Prostate gland (tissue), 2 donors: ENCODE results near the gene LIF. TPM values are rescaled to one million over a fixed set of nuclear protein-coding genes. Genes with fewer than 3 reads are reported as not detected.

Experiments
- DNase-seq: peaks from one replicate; pipeline ENCODE4 v3.0.0-alpha.2; 2019; ENCODE audit warnings: low spot score
- H3K27ac ChIP-seq, 2 donors: fragments of 200-600 bp; sonication (generic); 2 replicates each; pipeline ENCODE4 v1.5.1; 2017 to 2019
- H3K27me3 ChIP-seq: fragments of 200-600 bp; sonication (generic); replicated peaks from 2 replicates; pipeline ENCODE4 v1.5.1; 2019; ENCODE audit not compliant: insufficient read depth
- H3K36me3 ChIP-seq, 2 donors: fragments of 200-600 bp; sonication (generic); 1 replicate in 1 of 2; 2 replicates in 1 of 2; pipeline versions ENCODE4 v1.5.1 to v1.8.1; 2017 to 2019
- H3K4me1 ChIP-seq: fragments of 200-600 bp; sonication (generic); replicated peaks from 2 replicates; pipeline ENCODE4 v1.5.1; 2019
- H3K4me3 ChIP-seq, 2 donors: fragments of 200-600 bp; sonication (generic); 2 replicates each; pipeline ENCODE4 v1.5.1; 2017 to 2019
- H3K9me3 ChIP-seq: fragments of 200-600 bp; sonication (generic); 2 replicates; pipeline ENCODE4 v1.5.1; 2017
- POLR2A ChIP-seq: fragments of 450-650 bp; IDR thresholded peaks from one replicate; pipeline ENCODE4 v1.6.1; 2016; ENCODE audit warnings: antibody characterized with exemption, mild to moderate bottlenecking
- POLR2AphosphoS5 ChIP-seq: sonication (generic); formaldehyde crosslinking; IDR thresholded peaks from one replicate; pipeline ENCODE4 v1.6.1; 2017; ENCODE audit warnings: antibody characterized with exemption
- WGBS: methylation state at CpG from one replicate; pipeline ENCODE4 v1.1.5; 2018; 5-methylcytosine and 5-hydroxymethylcytosine counted together
- intact Hi-C: fragments of 100-400 bp; cut with DNase I; formaldehyde crosslinking; loops from one replicate; pipeline ENCODE4 v1.14.2; 2022
- total RNA-seq, 2 donors: library from RNA; depleted of rRNA; stranded (reverse); fragments of >200 nt; gene quantifications; one replicate each; pipeline ENCODE4 v1.1.0, GENCODE V29; 2016
- TF ChIP-seq, protein P1 (sequence below), 4 experiments: fragments of 200-600 bp in 2 of 4; fragments of 450-650 bp in 2 of 4; sonication (generic) in 2 of 4; IDR thresholded peaks; 1 replicate in 3 of 4; 2 replicates in 1 of 4; pipeline ENCODE4 v1.5.1; 2016 to 2019; ENCODE audit warnings: antibody characterized with exemption in 4 of 4, mild to moderate bottlenecking in 2 of 4, moderate library complexity in 2 of 4

LIF gene
- total RNA-seq, 2 donors from 2014 or later, result 0.40 to 0.59 TPM

DNA sequence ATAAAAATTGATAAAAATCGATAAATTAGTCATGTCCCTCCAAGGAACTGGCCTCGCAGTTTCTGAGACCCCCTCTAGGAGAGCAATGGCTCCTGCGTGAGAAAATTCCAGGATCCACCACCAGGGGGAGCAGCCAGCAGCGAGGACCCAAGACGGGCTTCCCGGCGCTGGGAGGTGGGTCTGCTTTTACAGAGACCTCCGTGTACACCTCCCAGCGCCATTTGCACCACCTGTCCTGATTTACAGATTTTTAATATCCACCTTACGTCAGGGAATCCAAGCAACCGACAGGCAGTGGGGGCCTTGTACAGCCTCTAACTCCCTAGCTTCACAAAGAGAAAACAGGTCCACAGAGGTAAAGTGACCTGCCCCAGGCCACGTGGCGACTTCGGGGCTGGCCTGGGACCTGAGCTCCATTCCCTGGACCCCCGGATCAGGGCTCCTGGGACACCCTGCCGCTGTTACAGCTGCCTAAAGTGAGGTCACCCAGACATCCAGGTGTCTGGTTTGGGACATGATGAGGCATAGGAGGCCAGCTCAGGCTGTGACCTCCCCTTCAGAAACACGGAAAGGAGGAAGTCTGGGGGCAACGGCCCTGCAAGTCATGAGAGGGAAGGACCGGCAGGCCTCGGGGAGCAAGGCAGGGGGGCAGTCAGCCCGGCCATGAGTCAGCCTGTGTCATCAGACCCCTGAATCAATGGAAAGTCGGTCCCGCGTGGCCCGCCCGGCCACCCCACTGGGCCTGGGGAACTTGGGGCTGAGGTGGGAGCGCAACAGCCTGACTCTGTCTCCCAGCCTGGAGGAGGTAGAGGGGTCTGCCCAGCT lies 16.6 kb upstream of the LIF start:
- TF ChIP-seq, protein P1, sequence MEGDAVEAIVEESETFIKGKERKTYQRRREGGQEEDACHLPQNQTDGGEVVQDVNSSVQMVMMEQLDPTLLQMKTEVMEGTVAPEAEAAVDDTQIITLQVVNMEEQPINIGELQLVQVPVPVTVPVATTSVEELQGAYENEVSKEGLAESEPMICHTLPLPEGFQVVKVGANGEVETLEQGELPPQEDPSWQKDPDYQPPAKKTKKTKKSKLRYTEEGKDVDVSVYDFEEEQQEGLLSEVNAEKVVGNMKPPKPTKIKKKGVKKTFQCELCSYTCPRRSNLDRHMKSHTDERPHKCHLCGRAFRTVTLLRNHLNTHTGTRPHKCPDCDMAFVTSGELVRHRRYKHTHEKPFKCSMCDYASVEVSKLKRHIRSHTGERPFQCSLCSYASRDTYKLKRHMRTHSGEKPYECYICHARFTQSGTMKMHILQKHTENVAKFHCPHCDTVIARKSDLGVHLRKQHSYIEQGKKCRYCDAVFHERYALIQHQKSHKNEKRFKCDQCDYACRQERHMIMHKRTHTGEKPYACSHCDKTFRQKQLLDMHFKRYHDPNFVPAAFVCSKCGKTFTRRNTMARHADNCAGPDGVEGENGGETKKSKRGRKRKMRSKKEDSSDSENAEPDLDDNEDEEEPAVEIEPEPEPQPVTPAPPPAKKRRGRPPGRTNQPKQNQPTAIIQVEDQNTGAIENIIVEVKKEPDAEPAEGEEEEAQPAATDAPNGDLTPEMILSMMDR (IDR thresholded peaks at IDR 0.05), result peak; percentile 96 to 99 (median 97)
- no peak for TF ChIP-seq POLR2AphosphoS5
- no peaks in the 10 kb centered on the region for H3K4me1 ChIP-seq
- intact Hi-C loops, result loop anchor here (1.0 kb wide), 1 partner anchor 124 kb away; the partner anchor contains the start of gene RNF215
- 28% methylated on average over 27 of the region's 27 CpGs for WGBS
- H3K4me3 ChIP-seq, result no peak overlapping the region
- DNase-seq, result peak; percentile 52
- H3K9me3 ChIP-seq, result no peaks in the 10 kb centered on the region
- no peaks in the 10 kb centered on the region for H3K36me3 ChIP-seq
- H3K27me3 ChIP-seq, result no peaks in the 10 kb centered on the region
- peak overlapping the region in 1 of 2 donors; percentile 26 for H3K27ac ChIP-seq

DNA sequence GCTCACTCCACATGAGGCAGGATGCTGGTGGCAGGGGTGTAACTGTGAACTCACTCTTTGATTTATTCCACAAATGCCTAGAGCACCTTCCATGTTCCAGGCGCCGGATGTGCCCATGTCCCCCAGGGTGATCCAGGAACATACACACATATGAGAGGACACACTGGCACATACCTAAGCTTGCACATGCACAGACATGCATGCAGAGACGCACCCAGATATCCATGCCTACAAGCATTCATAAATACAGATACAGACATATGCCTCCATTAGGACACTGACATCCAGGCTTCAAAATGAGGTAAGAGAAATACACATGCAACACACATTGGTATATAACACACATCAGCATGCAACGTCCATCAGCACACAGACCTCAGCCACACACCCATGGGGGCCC lies 15.6 kb upstream of the LIF start:
- H3K4me1 ChIP-seq, result no peaks in the 10 kb centered on the region
- TF ChIP-seq POLR2AphosphoS5 (no peak), POLR2A (no peak)
- TF ChIP-seq, protein P1 (IDR thresholded peaks at IDR 0.05), result no peak
- no peaks in the 10 kb centered on the region for H3K9me3 ChIP-seq
- H3K27me3 ChIP-seq, result no peaks in the 10 kb centered on the region
- H3K36me3 ChIP-seq, result no peaks in the 10 kb centered on the region
- no peak overlapping the region for H3K27ac ChIP-seq
- H3K4me3 ChIP-seq, result no peak overlapping the region
- DNase-seq, result no peak
- WGBS, result 52% methylated on average over 4 of the region's 4 CpGs
- intact Hi-C loops, result loop anchor here (1.0 kb wide), 1 partner anchor 125 kb away; the partner anchor contains the start of gene RNF215

DNA sequence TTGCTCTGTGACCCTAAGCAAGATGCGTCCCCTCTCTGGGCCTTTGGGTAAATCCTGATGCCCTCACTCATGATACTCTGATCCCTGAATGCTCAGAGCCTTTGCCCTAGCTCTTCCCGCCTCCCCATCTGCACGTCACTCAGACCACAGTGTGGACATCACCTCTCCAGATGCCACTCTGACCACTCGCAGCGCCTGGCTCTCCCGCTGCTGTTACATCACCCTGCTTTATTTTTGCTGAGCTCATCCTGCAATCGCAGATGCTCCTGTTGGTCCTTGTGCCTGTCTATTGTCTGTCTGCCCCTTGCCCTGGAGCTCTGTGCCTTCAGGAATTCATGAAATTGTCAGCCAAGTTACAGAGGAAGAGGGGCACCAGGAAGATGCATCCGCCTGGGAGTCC lies 14.6 kb upstream of the LIF start:
- no peak for DNase-seq
- 77% methylated on average over 8 of the region's 8 CpGs for WGBS
- intact Hi-C loops, result no loop called here
- Histone ChIP-seq H3K36me3 (no peaks in the 10 kb centered on the region), H3K27ac (no peak overlapping the region), H3K27me3 (no peaks in the 10 kb centered on the region), H3K4me1 (no peaks in the 10 kb centered on the region), H3K9me3 (no peaks in the 10 kb centered on the region), H3K4me3 (no peak overlapping the region)
- TF ChIP-seq, protein P1 (IDR thresholded peaks at IDR 0.05), result no peak
- TF ChIP-seq POLR2AphosphoS5 (no peak), POLR2A (no peak)

DNA sequence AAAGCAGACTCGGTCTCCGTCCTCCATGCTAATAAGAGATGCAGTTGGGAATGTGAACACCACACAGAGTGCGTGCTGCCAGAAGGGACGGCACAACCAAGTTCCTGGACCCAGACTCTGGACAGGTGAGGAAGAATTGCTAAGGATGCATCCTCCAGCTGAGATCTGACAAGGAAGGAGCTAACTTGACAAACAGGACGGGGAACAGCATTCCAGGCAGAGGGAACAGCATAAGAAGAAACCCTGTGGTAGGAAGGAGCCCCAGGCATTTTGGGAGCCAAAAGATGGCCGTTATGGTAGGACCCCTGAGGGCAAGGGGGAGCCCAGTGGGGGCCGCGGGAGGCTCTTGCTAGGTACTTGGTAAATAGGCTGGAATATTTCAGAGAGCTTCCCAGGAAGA lies 14.1 kb upstream of the LIF start:
- no peaks in the 10 kb centered on the region for H3K9me3 ChIP-seq
- DNase-seq, result no peak
- H3K4me3 ChIP-seq, result no peak overlapping the region
- H3K27ac ChIP-seq, result no peak overlapping the region
- 90% methylated on average over 8 of the region's 8 CpGs for WGBS
- H3K27me3 ChIP-seq, result no peaks in the 10 kb centered on the region
- H3K4me1 ChIP-seq, result peaks cover 3% of the 10 kb centered on the region
- H3K36me3 ChIP-seq, result no peaks in the 10 kb centered on the region
- no peak for TF ChIP-seq POLR2AphosphoS5
- TF ChIP-seq POLR2A, result no peak
- TF ChIP-seq, protein P1 (IDR thresholded peaks at IDR 0.05), result no peak
- intact Hi-C loops, result no loop called here

DNA sequence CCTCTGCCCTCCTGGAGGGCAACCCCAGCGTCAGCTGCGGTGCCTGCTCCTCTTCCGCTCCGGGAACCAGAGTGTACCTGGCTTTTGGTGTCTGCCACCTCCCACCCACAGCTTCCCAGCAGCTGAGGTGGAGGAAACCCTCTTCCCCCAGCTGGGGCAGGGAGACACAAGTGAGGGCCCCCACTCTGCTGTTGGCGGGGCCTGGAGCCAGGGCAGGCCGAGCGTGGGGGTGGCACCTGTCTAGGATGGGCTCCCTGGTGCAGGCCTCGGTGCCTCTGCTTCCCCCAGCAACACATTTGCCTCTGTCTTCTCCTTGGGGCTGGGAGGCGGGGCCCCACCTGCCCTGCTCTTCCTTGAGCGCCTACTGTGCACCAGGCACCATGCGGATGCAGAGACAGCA lies 13.7 kb upstream of the LIF start:
- Histone ChIP-seq H3K4me3 (no peak overlapping the region), H3K4me1 (peaks cover 3% of the 10 kb centered on the region), H3K27ac (no peak overlapping the region), H3K36me3 (no peaks in the 10 kb centered on the region), H3K27me3 (no peaks in the 10 kb centered on the region), H3K9me3 (no peaks in the 10 kb centered on the region)
- 83% methylated on average over 9 of the region's 11 CpGs for WGBS
- no peak for DNase-seq
- TF ChIP-seq, protein P1 (IDR thresholded peaks at IDR 0.05), result no peak
- TF ChIP-seq POLR2A (no peak), POLR2AphosphoS5 (no peak)
- intact Hi-C loops, result no loop called here
